GM12801 (cell line): ENCODE data around the gene IRS1.

Experiments
- CTCF ChIP-seq: IDR thresholded peaks from one replicate; pipeline ENCODE4 v1.5.1; 2011; ENCODE audit warnings: control low read depth; ENCODE audit not compliant: insufficient read length; ENCODE audit errors: extremely low read depth

Gene IRS1

GRCh38 chr2:226760412-226761194, 39.0 kb downstream of the IRS1 start:
- TF ChIP-seq CTCF, result no peak

GRCh38 chr2:226759768-226760167, 39.9 kb downstream of the IRS1 start:
- TF ChIP-seq CTCF, result no peak

- TF ChIP-seq CTCF, result no peak
These were observed 40.5 kb downstream of the IRS1 start for GRCh38 chr2:226758921-226759640.

GRCh38 chr2:226756131-226756530, 43.5 kb downstream of the IRS1 start:
- TF ChIP-seq CTCF, result no peak

GRCh38 chr2:226755631-226756030, 44.0 kb downstream of the IRS1 start:
- no peak for TF ChIP-seq CTCF

- TF ChIP-seq CTCF, result no peak
These were observed 44.6 kb downstream of the IRS1 start for GRCh38 chr2:226754821-226755604.

- no peak for TF ChIP-seq CTCF
These were observed 46.7 kb downstream of the IRS1 start for GRCh38 chr2:226752887-226753286.
